SH-SY5Y (cell line): Measurements from ENCODE around the gene PIGX.

ENCODE experiments used
- GATA2 ChIP-seq: IDR thresholded peaks from 2 replicates; pipeline ENCODE4 v1.6.1; 2011; ENCODE audit warnings: mild to moderate bottlenecking, low read depth, low read length
- GATA3 ChIP-seq: IDR thresholded peaks from 2 replicates; pipeline ENCODE4 v1.6.1; 2011; ENCODE audit warnings: low read depth, mild to moderate bottlenecking, low read length, moderate library complexity

The PIGX gene

DNA sequence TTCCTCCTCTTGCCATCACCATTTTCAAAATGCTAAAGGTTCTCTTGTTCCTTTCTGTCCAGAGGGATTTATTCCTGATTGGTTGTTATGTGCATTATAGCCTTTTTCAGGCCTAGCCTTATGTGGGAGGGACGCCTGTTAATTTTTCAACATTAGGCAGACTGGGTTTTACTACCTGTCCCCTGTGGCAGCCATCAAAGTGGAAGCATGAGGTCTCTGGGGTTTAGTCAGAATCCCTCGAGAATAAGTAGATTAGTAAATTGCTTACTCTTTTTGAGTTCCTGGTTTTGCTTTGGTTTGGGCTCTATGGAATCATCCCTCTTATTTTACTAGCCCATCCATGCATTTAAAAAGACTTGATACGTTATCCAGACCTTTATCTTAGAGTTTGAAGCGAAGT is 59.9 kb downstream of the PIGX start:
- TF ChIP-seq GATA3 (no peak), GATA2 (no peak)

DNA sequence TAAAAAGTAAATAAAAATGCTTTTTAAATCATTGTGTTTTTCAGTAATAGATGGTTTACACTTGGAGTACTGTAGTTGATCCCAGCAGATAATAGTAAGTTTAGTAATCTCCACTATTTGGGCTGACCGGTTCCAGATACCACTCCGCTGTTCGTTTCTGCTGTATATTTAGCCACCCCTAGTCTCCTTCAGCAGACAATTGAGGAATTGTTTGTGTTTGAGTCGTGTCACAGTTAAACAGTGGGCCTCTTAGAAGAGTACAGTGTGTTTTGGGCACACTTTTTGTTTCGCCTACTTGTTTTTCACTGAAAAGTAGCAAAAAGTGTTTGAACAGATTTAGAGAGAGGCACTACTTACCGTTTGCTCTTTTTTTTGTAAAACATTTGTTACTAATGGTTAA is 60.7 kb downstream of the PIGX start:
- no peak for TF ChIP-seq GATA3

DNA sequence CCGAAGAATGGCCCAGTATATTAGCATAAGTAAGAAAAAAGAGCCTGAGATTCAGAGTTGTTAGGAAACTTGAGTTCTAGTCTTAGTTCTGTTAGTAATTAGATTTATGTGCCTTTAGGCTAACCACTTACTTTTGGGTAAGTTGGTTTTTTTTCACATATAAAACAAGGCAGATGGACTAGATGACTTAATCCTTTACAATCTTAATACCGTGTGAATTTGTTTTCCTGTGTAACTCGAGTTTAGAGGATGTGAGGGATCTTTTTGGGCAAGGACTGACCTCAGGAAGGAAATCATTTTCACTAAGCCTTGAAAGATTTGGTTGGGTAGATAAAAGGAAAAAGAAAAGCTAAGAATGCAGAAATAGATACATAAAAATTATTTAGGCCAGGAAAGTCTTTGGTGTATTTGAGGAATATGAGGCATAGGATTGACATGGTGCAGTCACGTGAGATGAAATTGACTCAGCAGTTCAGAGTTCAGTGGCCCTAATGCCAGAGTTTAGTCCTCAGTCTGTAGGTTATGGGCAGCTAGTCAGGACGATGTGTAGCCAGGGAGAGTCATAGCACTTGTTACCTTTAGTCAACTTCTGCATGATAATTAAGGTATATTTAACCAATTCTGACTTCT is 62.1 kb downstream of the PIGX start:
- TF ChIP-seq GATA3 (no peak), GATA2 (no peak)

DNA sequence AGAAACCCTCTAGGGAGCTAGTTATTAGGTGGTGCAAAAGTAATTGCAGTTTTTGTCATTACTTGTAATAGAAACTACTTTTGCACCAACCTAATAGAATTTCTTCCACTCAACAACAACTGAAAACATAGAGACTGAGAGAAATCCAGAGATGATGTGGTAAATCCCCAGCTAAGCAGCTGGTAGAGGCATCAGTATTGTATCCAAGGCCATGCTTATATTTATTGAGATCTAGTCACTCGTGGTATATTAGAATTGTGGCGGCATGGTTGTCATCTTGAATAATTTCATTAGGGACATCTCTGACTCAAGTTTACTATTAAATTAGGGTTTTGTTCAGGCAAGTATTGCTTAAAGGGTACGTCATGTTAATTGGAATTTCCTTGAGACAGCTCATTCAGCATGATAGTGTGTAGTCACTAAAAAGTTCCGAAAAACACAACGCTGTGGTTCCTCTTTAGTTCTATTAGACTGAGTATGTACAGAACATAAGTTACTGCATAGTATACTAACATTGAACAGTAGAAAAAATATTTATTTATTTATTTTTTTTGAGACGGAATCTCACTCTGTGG is 62.8 kb downstream of the PIGX start:
- no peak for TF ChIP-seq GATA3
- TF ChIP-seq GATA2: no peak

DNA sequence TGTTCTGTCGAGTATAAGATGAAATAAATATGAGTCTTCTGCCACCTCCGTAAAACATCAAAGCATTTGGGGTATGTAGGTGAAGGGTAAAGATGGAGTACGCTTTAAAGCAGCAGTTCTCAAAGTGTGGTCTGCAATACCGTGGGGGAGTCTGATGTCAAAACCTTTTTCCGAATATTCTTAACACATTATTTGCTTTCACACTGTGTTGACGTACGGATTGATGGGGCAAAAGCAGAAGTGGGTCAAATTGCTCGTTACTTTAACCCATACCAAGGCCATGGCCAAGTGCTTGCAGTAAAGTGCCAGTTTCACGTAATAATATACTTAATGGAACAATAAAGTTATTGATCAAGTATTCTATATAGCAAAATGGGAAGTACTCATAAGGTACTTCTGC is 63.8 kb downstream of the PIGX start:
- TF ChIP-seq GATA2 (no peak), GATA3 (no peak)

DNA sequence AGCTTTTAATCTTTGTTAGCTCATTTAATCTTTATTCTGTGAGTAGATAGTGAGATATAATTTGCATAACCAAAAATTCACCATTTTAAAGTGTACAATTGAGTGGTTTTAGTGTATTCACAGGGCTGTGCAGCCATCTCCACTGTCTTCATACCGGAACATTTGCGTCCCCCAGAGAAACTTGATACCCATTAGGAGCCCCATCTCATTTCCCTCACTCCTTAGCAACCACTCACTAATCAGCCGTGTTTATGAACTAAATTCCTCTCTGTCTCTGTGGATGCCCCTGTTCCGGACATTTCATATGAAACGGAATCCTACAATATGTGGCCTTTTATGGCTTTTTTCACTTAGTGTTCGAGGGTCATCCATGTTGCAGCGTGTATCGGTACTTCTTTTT is 65.7 kb downstream of the PIGX start:
- no peak for TF ChIP-seq GATA3
- no peak for TF ChIP-seq GATA2

DNA sequence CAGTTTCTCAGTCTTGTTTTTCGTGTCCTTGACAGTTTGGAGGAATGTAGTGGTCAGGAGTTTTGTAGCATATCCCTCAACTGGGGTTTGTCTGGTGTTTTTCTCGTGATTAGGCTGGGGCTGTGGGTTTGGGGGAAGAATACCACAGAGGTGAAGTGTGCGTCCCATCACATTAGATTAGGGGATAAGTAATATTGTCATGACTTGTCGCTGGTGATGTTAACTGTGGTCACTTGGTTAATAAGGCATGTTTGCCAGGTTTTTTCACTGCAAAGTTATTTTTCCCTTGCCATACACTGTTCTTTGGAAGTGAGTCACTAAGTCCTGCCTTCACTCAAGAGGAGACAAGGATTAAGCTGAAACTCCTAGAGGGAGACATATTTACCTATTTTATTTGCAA is 66.6 kb downstream of the PIGX start:
- TF ChIP-seq GATA3 (no peak), GATA2 (no peak)

DNA sequence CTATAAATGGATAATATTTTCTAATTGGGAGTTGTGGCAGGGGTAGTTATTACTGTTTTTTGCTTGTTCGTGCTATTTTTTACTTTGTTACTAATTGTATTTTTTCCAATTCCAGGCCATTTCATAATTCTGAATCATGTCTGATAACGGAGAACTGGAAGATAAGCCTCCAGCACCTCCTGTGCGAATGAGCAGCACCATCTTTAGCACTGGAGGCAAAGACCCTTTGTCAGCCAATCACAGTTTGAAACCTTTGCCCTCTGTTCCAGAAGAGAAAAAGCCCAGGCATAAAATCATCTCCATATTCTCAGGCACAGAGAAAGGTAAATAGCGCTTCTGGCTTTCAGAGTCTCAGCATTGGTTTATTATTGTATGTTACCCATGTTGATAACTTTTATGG is 70.3 kb downstream of the PIGX start:
- TF ChIP-seq GATA3 (no peak), GATA2 (no peak)
